D721Med (cell line): Measurements from ENCODE around the gene REC8.

Experiments used
- DNase-seq: peaks from one replicate; pipeline ENCODE4 v3.0.0; 2011; ENCODE audit warnings: low spot score; ENCODE audit not compliant: insufficient read length
- FAIRE-seq: peaks from 2 replicates; lab custom pipeline; 2011; peaks lifted over from hg19 to GRCh38; lab: Jason Lieb, UNC
- TF ChIP-seq, protein P1 (sequence below): IDR thresholded peaks from 2 replicates; pipeline ENCODE4 v1.5.1; 2012; ENCODE audit warnings: mild to moderate bottlenecking, control low read depth; ENCODE audit not compliant: insufficient read depth; ENCODE audit errors: missing control alignments

The REC8 gene

DNA sequence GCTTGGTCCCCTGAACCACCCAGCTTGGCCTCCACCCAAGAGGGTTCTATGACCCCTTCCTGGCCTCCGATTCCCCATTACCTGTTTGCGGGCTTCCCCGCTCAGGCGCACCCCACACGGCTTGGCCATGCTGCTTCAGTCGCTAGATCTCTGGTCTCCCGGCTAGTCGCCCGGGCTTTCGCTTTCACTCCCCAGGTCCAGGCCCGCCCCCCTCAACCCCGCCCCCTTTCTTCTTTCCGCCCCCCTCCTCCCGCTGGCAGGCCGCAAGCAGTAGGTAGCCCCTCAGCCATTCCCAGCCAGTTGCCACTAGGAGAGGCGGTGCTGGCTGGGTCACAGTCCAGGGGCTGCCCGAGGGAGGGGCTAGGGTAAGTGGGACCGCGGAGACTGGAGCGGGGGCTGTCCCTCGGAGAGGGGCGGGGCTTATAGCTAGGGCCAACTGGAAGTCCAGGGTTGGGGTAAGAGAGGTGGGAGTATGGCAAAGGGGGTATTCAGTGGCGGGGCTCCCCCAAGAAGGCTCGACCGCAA is 25.4 kb upstream of the REC8 start, which contains the start of gene PSME2:
TSS of gene PSME2 (minus strand) at position 158 of the 525 bp plus-strand sequence. CDS start at position 129, 29 bp downstream.
- FAIRE-seq (no peak), DNase-seq (peak; percentile 80)
- TF ChIP-seq, protein P1, sequence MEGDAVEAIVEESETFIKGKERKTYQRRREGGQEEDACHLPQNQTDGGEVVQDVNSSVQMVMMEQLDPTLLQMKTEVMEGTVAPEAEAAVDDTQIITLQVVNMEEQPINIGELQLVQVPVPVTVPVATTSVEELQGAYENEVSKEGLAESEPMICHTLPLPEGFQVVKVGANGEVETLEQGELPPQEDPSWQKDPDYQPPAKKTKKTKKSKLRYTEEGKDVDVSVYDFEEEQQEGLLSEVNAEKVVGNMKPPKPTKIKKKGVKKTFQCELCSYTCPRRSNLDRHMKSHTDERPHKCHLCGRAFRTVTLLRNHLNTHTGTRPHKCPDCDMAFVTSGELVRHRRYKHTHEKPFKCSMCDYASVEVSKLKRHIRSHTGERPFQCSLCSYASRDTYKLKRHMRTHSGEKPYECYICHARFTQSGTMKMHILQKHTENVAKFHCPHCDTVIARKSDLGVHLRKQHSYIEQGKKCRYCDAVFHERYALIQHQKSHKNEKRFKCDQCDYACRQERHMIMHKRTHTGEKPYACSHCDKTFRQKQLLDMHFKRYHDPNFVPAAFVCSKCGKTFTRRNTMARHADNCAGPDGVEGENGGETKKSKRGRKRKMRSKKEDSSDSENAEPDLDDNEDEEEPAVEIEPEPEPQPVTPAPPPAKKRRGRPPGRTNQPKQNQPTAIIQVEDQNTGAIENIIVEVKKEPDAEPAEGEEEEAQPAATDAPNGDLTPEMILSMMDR: no peak

DNA sequence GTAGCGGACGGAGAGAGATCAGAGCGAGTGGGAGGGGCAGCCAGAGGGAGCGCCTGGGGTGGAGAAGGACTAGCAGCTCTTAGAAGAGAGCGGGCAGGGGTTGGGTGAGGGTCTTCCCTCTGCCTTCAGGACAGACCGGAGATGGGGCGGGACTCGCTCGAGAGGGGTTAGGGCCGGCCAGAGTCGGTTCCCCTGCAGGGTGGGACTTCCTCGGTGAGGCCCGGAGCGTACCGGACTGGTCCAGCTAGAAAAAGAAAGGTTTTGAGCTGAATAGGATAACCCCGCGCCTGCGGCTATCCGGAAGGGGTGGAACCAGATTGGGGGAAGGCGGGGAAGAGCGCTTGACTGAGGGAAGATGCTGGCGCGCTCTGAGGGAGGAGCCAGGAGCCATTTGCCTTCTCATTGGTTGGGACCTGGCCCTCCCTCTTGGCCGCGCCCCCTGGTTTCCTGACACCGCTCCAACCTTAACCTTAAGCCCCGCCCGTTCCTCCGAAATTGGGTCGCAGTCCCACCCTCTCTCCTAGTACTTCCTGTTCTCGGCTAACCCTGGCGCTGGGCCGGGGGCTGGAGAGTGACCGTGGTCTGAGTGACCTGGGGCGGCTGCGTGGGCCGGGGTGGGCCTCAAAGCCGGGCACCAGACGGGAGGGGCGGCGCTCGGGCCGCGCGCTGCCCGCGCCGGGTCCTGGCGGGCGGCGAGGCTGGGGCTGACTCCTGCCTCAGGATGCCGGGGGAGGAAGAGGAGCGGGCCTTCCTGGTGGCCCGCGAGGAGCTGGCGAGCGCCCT is 24.7 kb upstream of the REC8 start, which contains the start of gene RNF31:
TSS of gene RNF31 (plus strand) at position 521 of the 783 bp plus-strand sequence. CDS start at position 722, 201 bp downstream.
- TF ChIP-seq, protein P1: no peak
- DNase-seq (peak; percentile 82), FAIRE-seq (no peak)

DNA sequence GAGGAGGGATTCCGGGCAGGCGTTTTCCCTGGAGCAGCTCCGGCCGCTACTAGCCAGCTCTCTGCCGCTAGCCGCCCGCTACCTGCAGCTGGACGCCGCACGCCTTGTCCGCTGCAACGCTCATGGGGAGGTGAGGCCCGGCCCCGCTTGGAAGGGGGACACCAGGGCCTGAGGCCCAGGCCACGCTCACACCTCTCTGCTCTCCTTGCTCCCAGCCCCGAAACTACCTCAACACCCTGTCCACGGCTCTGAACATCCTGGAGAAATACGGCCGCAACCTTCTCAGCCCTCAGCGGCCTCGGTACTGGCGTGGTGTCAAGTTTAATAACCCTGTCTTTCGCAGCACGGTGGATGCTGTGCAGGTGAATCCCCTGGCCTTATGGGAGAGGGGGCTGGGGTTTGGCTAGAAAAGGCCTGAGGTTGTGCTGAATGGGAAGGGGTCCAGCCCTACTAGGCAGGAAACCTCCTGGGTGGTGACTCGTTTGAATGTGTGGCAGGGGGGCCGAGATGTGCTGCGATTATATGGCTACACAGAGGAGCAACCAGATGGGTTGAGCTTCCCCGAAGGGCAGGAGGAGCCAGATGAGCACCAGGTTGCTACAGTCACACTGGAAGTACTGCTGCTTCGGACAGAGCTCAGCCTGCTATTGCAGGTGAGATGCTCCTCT is 24.0 kb upstream of the REC8 start:
- DNase-seq: no peak
- no peak for FAIRE-seq
- TF ChIP-seq, protein P1: no peak

DNA sequence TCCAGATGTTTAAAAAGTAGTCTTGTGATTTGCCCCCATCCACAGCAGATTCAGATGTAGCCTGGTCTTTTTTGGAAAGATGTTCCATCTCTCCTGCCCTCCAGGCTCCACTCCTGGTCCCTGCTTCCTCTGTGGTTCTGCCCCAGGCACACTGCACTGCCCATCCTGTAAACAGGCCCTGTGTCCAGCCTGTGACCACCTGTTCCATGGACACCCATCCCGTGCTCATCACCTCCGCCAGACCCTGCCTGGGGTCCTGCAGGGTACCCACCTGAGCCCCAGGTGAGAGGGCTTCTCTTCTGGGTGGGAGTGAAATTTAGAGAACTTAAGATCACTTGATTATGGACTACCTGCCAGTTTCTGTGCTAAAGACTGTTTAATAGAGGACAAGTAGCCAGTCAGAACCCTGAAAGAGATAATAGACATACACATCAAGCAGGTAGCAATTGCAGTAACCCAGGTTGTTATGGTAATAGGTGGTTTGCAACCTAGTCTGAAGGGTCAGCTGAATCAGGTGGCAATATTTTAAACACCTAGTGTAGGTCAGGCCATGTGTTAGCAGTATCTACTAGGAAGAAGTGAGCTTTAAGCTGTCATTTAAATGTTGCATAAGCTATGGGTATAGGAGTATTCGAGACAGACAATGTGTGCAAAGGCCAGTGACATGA is 22.4 kb upstream of the REC8 start:
- no peak for FAIRE-seq
- TF ChIP-seq, protein P1: no peak
- no peak for DNase-seq

DNA sequence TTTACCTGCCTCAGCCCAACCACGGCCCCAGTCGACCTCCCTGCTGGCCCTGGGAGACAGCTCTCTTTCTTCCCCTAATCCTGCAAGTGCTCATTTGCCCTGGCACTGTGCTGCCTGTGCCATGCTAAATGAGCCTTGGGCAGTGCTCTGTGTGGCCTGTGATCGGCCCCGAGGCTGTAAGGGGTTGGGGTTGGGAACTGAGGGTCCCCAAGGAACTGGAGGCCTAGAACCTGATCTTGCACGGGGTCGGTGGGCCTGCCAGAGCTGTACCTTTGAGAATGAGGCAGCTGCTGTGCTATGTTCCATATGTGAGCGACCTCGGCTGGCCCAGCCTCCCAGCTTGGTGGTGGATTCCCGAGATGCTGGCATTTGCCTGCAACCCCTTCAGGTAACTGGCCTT is 21.8 kb upstream of the REC8 start:
- TF ChIP-seq, protein P1: no peak
- DNase-seq: no peak
- no peak for FAIRE-seq

DNA sequence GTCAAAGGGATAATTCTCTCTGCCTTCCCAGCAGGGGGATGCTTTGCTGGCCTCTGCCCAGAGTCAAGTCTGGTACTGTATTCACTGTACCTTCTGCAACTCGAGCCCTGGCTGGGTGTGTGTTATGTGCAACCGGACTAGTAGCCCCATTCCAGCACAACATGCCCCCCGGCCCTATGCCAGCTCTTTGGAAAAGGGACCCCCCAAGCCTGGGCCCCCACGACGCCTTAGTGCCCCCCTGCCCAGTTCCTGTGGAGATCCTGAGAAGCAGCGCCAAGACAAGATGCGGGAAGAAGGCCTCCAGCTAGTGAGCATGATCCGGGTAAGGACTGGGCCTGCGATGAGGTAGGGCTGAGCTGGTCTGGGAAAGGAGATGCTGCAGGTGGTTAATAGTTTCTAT is 21.3 kb upstream of the REC8 start:
- no peak for FAIRE-seq
- no peak for DNase-seq

More for the DNA sequence above, 21.3 kb upstream of the REC8 start:
- TF ChIP-seq, protein P1: no peak
